ENCODE results near the gene NLN. TPM values are rescaled to one million over a fixed set of nuclear protein-coding genes. Genes with fewer than 3 reads are reported as not detected.

NLN gene
- total RNA-seq, 1 donor from 2014 or later = 94.0 TPM

DNA sequence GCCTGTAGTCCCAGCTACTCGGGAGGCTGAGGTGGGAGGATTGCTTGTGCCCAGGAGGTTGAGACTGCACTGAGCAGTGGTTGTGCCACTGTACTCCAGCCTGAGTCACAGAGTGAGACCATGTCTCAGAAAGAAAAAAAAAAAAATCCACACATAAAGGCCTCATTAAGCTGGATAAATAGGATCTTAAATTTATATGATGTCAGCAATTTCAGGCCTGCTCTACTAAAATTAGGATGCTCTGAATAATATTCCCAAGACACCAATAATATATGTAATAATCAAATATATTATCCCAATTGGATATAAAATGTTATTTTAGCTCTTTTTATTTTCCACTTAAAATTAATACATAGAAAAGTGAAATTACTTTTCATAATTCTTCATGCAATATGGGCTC lies 43.6 kb downstream of the NLN start:
- Mint-ChIP-seq H3K36me3 (ENCODE audit: unreplicated experiment) (peaks cover 24% of the 10 kb centered on the region), H3K9me3 (ENCODE audit: unreplicated experiment) (peaks cover 3% of the 10 kb centered on the region), H3K4me1 (ENCODE audit: low read depth, unreplicated experiment) (no peaks in the 10 kb centered on the region), H3K27ac (ENCODE audit: unreplicated experiment) (no peak overlapping the region), H3K27me3 (ENCODE audit: unreplicated experiment) (peaks cover 3% of the 10 kb centered on the region), H3K4me3 (ENCODE audit: unreplicated experiment) (no peak overlapping the region)
- DNase-seq = no peak
- TF ChIP-seq CTCF (IDR thresholded peaks at IDR 0.05; ENCODE audit: partially characterized antibody, unreplicated experiment) = no peak

GRCh38 chr5:65766175-65766574 lies 44.2 kb downstream of the NLN start:
- no peak overlapping the region for H3K4me3 Mint-ChIP-seq (ENCODE audit: unreplicated experiment)
- no peak overlapping the region for H3K27ac Mint-ChIP-seq (ENCODE audit: unreplicated experiment)

DNA sequence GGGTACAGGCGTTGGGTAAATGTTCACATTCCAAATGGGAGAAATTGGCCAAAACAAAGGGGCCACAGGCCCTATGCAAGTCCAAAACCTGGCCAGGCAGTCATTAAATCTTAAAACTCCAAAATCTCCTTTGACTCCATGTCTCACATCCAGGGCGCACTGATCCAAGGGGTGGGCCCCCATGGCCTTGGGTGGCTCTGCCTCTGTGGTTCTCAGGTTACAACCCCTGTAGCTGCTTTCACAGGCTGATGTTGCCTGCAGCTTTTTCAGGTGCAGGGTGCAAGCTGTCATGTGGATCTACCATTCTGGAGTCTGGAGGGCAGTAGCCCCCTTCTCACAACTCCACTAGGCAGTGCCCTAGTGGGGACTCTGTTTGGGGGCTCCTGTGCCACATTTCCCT lies 44.8 kb downstream of the NLN start:
- H3K9me3 Mint-ChIP-seq (ENCODE audit: unreplicated experiment) = peaks cover 3% of the 10 kb centered on the region
- no peak overlapping the region for H3K27ac Mint-ChIP-seq (ENCODE audit: unreplicated experiment)
- H3K4me3 Mint-ChIP-seq (ENCODE audit: unreplicated experiment) = no peak overlapping the region

More at GRCh38 chr5:65766175-65766574, 44.2 kb downstream of the NLN start:
- H3K4me1 Mint-ChIP-seq (ENCODE audit: low read depth, unreplicated experiment) = no peaks in the 10 kb centered on the region
- H3K36me3 Mint-ChIP-seq (ENCODE audit: unreplicated experiment) = peaks cover 24% of the 10 kb centered on the region
- no peak for TF ChIP-seq CTCF (IDR thresholded peaks at IDR 0.05; ENCODE audit: partially characterized antibody, unreplicated experiment)
- peaks cover 3% of the 10 kb centered on the region for H3K9me3 Mint-ChIP-seq (ENCODE audit: unreplicated experiment)
- peaks cover 3% of the 10 kb centered on the region for H3K27me3 Mint-ChIP-seq (ENCODE audit: unreplicated experiment)
- DNase-seq = no peak

DNA sequence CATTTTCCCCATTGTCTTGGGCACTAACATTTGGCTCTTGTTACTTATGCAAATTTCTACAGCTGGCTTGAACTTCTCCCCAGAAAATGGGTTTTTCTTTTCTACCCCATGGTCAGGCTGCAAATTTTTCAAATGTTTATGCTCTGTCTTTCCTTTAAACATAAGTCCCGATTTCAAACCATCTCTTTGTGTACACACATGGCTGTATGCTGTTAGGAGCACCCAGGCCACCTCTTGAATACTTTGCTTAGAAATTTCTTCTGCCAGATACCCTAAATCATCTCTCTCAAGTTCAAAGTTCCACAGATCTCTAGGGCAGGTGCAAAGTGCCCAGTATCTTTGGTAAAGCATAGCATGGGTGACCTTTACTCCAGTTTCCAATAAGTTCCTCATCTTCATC lies 45.6 kb downstream of the NLN start:
- H3K4me3 Mint-ChIP-seq (ENCODE audit: unreplicated experiment) = no peak overlapping the region
- no peak for DNase-seq
- peaks cover 3% of the 10 kb centered on the region for H3K9me3 Mint-ChIP-seq (ENCODE audit: unreplicated experiment)
- peaks cover 24% of the 10 kb centered on the region for H3K36me3 Mint-ChIP-seq (ENCODE audit: unreplicated experiment)
- no peak overlapping the region for H3K27ac Mint-ChIP-seq (ENCODE audit: unreplicated experiment)
- TF ChIP-seq CTCF (IDR thresholded peaks at IDR 0.05; ENCODE audit: partially characterized antibody, unreplicated experiment) = no peak
- no peaks in the 10 kb centered on the region for H3K4me1 Mint-ChIP-seq (ENCODE audit: low read depth, unreplicated experiment)
- H3K27me3 Mint-ChIP-seq (ENCODE audit: unreplicated experiment) = peaks cover 3% of the 10 kb centered on the region

More for the DNA sequence above, 44.8 kb downstream of the NLN start:
- H3K27me3 Mint-ChIP-seq (ENCODE audit: unreplicated experiment) = peaks cover 3% of the 10 kb centered on the region
- no peaks in the 10 kb centered on the region for H3K4me1 Mint-ChIP-seq (ENCODE audit: low read depth, unreplicated experiment)
- H3K36me3 Mint-ChIP-seq (ENCODE audit: unreplicated experiment) = peaks cover 24% of the 10 kb centered on the region
- no peak for DNase-seq
- TF ChIP-seq CTCF (IDR thresholded peaks at IDR 0.05; ENCODE audit: partially characterized antibody, unreplicated experiment) = no peak

- peaks cover 3% of the 10 kb centered on the region for H3K9me3 Mint-ChIP-seq (ENCODE audit: unreplicated experiment)
- H3K4me3 Mint-ChIP-seq (ENCODE audit: unreplicated experiment) = no peak overlapping the region
- peaks cover 3% of the 10 kb centered on the region for H3K27me3 Mint-ChIP-seq (ENCODE audit: unreplicated experiment)
- no peak for DNase-seq
- H3K27ac Mint-ChIP-seq (ENCODE audit: unreplicated experiment) = no peak overlapping the region
- no peaks in the 10 kb centered on the region for H3K4me1 Mint-ChIP-seq (ENCODE audit: low read depth, unreplicated experiment)
- TF ChIP-seq CTCF (IDR thresholded peaks at IDR 0.05; ENCODE audit: partially characterized antibody, unreplicated experiment) = no peak
- H3K36me3 Mint-ChIP-seq (ENCODE audit: unreplicated experiment) = peaks cover 24% of the 10 kb centered on the region
Observed at GRCh38 chr5:65768723-65769346, 46.8 kb downstream of the NLN start.

Data from glutamatergic neuron (in vitro differentiated cells).